GM23338 (cell line): ENCODE results near the gene KIAA1328. TPM values are rescaled to one million over a fixed set of nuclear protein-coding genes. Genes with fewer than 3 reads are reported as not detected.

ENCODE experiments used
- ATAC-seq: fragments of 200-7000 bp; cut with Tn5 transposase; 3 replicates; pipeline ENCODE4 v1.9.1; 2020
- DNase-seq: peaks from one replicate; pipeline ENCODE4 v3.0.0-alpha.2; 2015; ENCODE audit warnings: low spot score
- H2AFZ ChIP-seq: fragments of 200-600 bp; sonication (generic); 2 replicates; pipeline ENCODE4 v1.8.0; 2016; ENCODE audit warnings: antibody characterized with exemption, mild to moderate bottlenecking, moderate library complexity
- H3F3A ChIP-seq: fragments of 200-600 bp; sonication (generic); replicated peaks from 2 replicates; pipeline ENCODE4 v1.8.0; 2017; ENCODE audit warnings: antibody characterized with exemption, mixed run types, low read depth
- H3K27ac ChIP-seq: fragments of 200-600 bp; sonication (generic); 2 replicates; pipeline ENCODE4 v1.6.1; 2016; ENCODE audit warnings: low read depth
- H3K27me3 ChIP-seq: fragments of 200-600 bp; sonication (generic); 2 replicates; pipeline ENCODE4 v1.8.0; 2016; ENCODE audit warnings: mild to moderate bottlenecking, mixed run types, moderate library complexity; ENCODE audit not compliant: insufficient read depth
- H3K36me3 ChIP-seq: fragments of 200-600 bp; sonication (generic); 2 replicates; pipeline ENCODE4 v1.8.0; 2016; ENCODE audit warnings: mild to moderate bottlenecking; ENCODE audit not compliant: insufficient read depth
- H3K4me1 ChIP-seq: fragments of 200-600 bp; sonication (generic); 2 replicates; pipeline ENCODE4 v1.8.0; 2016; ENCODE audit warnings: mild to moderate bottlenecking, moderate library complexity; ENCODE audit not compliant: insufficient read depth
- H3K4me2 ChIP-seq: fragments of 200-600 bp; sonication (generic); 2 replicates; pipeline ENCODE4 v1.7.1; 2017; ENCODE audit warnings: mixed run types
- H3K4me3 ChIP-seq: fragments of 200-600 bp; sonication (generic); 2 replicates; pipeline ENCODE4 v1.6.1; 2016; ENCODE audit warnings: mixed run types
- H3K79me2 ChIP-seq: fragments of 200-600 bp; sonication (generic); replicated peaks from 2 replicates; pipeline ENCODE4 v1.8.0; 2017; ENCODE audit warnings: mild to moderate bottlenecking; ENCODE audit not compliant: insufficient read depth
- H3K9me2 ChIP-seq: fragments of 200-600 bp; sonication (generic); 2 replicates; pipeline ENCODE4 v1.8.0; 2017; ENCODE audit not compliant: insufficient read depth
- H4K20me1 ChIP-seq: fragments of 200-600 bp; sonication (generic); replicated peaks from 2 replicates; pipeline ENCODE4 v1.8.0; 2017; ENCODE audit warnings: mild to moderate bottlenecking; ENCODE audit not compliant: insufficient read depth
- H3K27ac Mint-ChIP-seq: 2 replicates; pipeline ENCODE4 v1.8.0; 2020; ENCODE audit warnings: inconsistent platforms, mild to moderate bottlenecking, moderate library complexity, mixed read lengths
- H3K27me3 Mint-ChIP-seq: 3 replicates; pipeline ENCODE4 v1.8.0; 2022; ENCODE audit warnings: low read depth, mild to moderate bottlenecking, moderate library complexity, mixed read lengths, inconsistent platforms; ENCODE audit not compliant: insufficient read depth, poor library complexity
- H3K36me3 Mint-ChIP-seq: 3 replicates; pipeline ENCODE4 v1.8.0; 2021; ENCODE audit warnings: low read depth, mild to moderate bottlenecking, inconsistent platforms, moderate library complexity, mixed read lengths
- H3K4me1 Mint-ChIP-seq: 3 replicates; pipeline ENCODE4 v1.8.0; 2020; ENCODE audit warnings: mild to moderate bottlenecking, inconsistent platforms, mixed read lengths
- H3K4me3 Mint-ChIP-seq: 3 replicates; pipeline ENCODE4 v1.8.0; 2021; ENCODE audit warnings: moderate library complexity, mild to moderate bottlenecking, inconsistent platforms, mixed read lengths
- H3K9me3 Mint-ChIP-seq: 3 replicates; pipeline ENCODE4 v1.8.0; 2020; ENCODE audit warnings: moderate library complexity, mild to moderate bottlenecking, inconsistent platforms, mixed read lengths
- CREB1 ChIP-seq: fragments of 250-450 bp; sonication (Bioruptor Pico); IDR thresholded peaks from 2 replicates; pipeline ENCODE4 v1.5.0; 2020; ENCODE audit warnings: low read depth, mild to moderate bottlenecking, moderate library complexity
- CTCF ChIP-seq, 2 experiments: fragments of 200-600 bp in 1 of 2; sonication (generic) in 1 of 2; conservative IDR thresholded peaks; 2 replicates each; pipeline versions ENCODE4 v1.5.1 to v1.6.1; 2016 to 2017; ENCODE audit warnings: antibody characterized with exemption in 2 of 2, low read depth in 2 of 2, mild to moderate bottlenecking in 2 of 2, moderate library complexity in 1 of 2
- ETS1 ChIP-seq: IDR thresholded peaks from 2 replicates; pipeline ENCODE4 v1.6.1; 2016; ENCODE audit warnings: antibody characterized with exemption
- EZH2 ChIP-seq: fragments of 200-600 bp; sonication (generic); IDR thresholded peaks from one replicate; pipeline ENCODE4 v1.8.0; 2017; ENCODE audit warnings: antibody characterized with exemption, mild to moderate bottlenecking, low read depth; ENCODE audit not compliant: unreplicated experiment
- EZH2phosphoT487 ChIP-seq: fragments of 200-600 bp; sonication (generic); IDR thresholded peaks from one replicate; pipeline ENCODE4 v1.8.1; 2018; ENCODE audit warnings: antibody characterized with exemption; ENCODE audit not compliant: unreplicated experiment
- JUNB ChIP-seq: IDR thresholded peaks from one replicate; pipeline ENCODE4 v1.6.1; 2016; ENCODE audit warnings: antibody characterized with exemption; ENCODE audit not compliant: unreplicated experiment
- NANOG ChIP-seq: IDR thresholded peaks from 2 replicates; pipeline ENCODE4 v1.6.1; 2016; ENCODE audit warnings: antibody characterized with exemption, borderline replicate concordance
- POLR2AphosphoS5 ChIP-seq: IDR thresholded peaks from 2 replicates; pipeline ENCODE4 v1.6.1; 2016; ENCODE audit warnings: antibody characterized with exemption, low read depth
- REST ChIP-seq: IDR thresholded peaks from one replicate; pipeline ENCODE4 v1.6.1; 2018; ENCODE audit warnings: antibody characterized with exemption; ENCODE audit not compliant: unreplicated experiment
- STAT1 ChIP-seq: IDR thresholded peaks from one replicate; pipeline ENCODE4 v1.6.1; 2016; ENCODE audit warnings: antibody characterized with exemption; ENCODE audit not compliant: unreplicated experiment
- ZNF114 ChIP-seq: fragments of 250-450 bp; sonication (Bioruptor Pico); IDR thresholded peaks from 2 replicates; pipeline ENCODE4 v1.5.0; 2020; ENCODE audit warnings: mild to moderate bottlenecking, moderate library complexity
- ZNF331 ChIP-seq: fragments of 250-450 bp; sonication (Bioruptor Pico); IDR thresholded peaks from 2 replicates; pipeline ENCODE4 v1.5.0; 2020; ENCODE audit warnings: low read depth, mild to moderate bottlenecking, moderate library complexity
- ZNF462 ChIP-seq: fragments of 250-450 bp; sonication (Bioruptor Pico); IDR thresholded peaks from 2 replicates; pipeline ENCODE4 v1.5.0; 2020; ENCODE audit warnings: mild to moderate bottlenecking, moderate library complexity
- polyA plus RNA-seq: library from polyadenylated mRNA; unstranded; fragments of >200 nt; fragmentation: Nextera tagmentation; extraction: Ambion mirVana; gene quantifications from 2 replicates; pipeline ENCODE4 v1.2.1, GENCODE V29; 2016
- total RNA-seq: library from RNA; depleted of rRNA; stranded (reverse); fragments of >200 nt; shearing (Covaris generic); gene quantifications from 2 replicates; pipeline ENCODE4 v1.2.3, GENCODE V29; 2014

Gene KIAA1328
- total and polyA plus RNA-seq, 2 experiments from 2014 or later, result 5.2 to 8.4 TPM

GRCh38 chr18:37264956-37265355 is 436.0 kb downstream of the KIAA1328 start:
- no peaks in the 10 kb centered on the region for H3F3A ChIP-seq
- Mint-ChIP-seq H3K4me3 (no peak overlapping the region), H3K27me3 (peaks cover 25% of the 10 kb centered on the region), H3K27ac (no peak overlapping the region), H3K36me3 (no peaks in the 10 kb centered on the region), H3K9me3 (no peaks in the 10 kb centered on the region; the same call in 2 of the 3 replicates), H3K4me1 (no peaks in the 10 kb centered on the region)
- TF ChIP-seq ZNF462 (CRISPR knock-in tag) (no peak), POLR2AphosphoS5 (no peak), ZNF331 (no peak), REST (no peak), CREB1 (no peak), NANOG (no peak), ETS1 (no peak), EZH2phosphoT487 (no peak), EZH2 (no peak), JUNB (no peak), ZNF114 (CRISPR knock-in tag) (no peak), CTCF (conservative IDR thresholded peaks at IDR 0.05; ENCODE audit: low read depth in 2 of 2) (no peak), STAT1 (no peak)
- no peaks in the 10 kb centered on the region for H3K9me2 ChIP-seq
- no peaks in the 10 kb centered on the region for H3K4me1 ChIP-seq
- no peaks in the 10 kb centered on the region for H3K79me2 ChIP-seq
- no peaks in the 10 kb centered on the region for H3K36me3 ChIP-seq
- H3K4me3 ChIP-seq, result no peak overlapping the region
- H4K20me1 ChIP-seq, result peaks cover 5% of the 10 kb centered on the region
- no peak overlapping the region for H2AFZ ChIP-seq
- no peak overlapping the region for H3K4me2 ChIP-seq
- no peak overlapping the region for H3K27ac ChIP-seq
- no peak for DNase-seq
- no peak for ATAC-seq
- no peaks in the 10 kb centered on the region for H3K27me3 ChIP-seq
